ENCODE measurements around the gene NPBWR2.

- TF ChIP-seq, protein P1, sequence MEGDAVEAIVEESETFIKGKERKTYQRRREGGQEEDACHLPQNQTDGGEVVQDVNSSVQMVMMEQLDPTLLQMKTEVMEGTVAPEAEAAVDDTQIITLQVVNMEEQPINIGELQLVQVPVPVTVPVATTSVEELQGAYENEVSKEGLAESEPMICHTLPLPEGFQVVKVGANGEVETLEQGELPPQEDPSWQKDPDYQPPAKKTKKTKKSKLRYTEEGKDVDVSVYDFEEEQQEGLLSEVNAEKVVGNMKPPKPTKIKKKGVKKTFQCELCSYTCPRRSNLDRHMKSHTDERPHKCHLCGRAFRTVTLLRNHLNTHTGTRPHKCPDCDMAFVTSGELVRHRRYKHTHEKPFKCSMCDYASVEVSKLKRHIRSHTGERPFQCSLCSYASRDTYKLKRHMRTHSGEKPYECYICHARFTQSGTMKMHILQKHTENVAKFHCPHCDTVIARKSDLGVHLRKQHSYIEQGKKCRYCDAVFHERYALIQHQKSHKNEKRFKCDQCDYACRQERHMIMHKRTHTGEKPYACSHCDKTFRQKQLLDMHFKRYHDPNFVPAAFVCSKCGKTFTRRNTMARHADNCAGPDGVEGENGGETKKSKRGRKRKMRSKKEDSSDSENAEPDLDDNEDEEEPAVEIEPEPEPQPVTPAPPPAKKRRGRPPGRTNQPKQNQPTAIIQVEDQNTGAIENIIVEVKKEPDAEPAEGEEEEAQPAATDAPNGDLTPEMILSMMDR (IDR thresholded peaks at IDR 0.05; ENCODE audit: poor library complexity, severe bottlenecking), result no peak
- TF ChIP-seq POLR2AphosphoS5 (IDR thresholded peaks at IDR 0.05) (no peak), EZH2 (IDR thresholded peaks at IDR 0.05; ENCODE audit: borderline replicate concordance, insufficient read depth, low read length, poor library complexity, severe bottlenecking) (no peak), RAD21 (conservative IDR thresholded peaks at IDR 0.05) (no peak), MXI1 (conservative IDR thresholded peaks at IDR 0.05; ENCODE audit: poor library complexity, severe bottlenecking) (no peak), SMC3 (conservative IDR thresholded peaks at IDR 0.05; ENCODE audit: poor library complexity) (no peak), EP300 (conservative IDR thresholded peaks at IDR 0.05; ENCODE audit: poor library complexity, severe bottlenecking) (no peak), TAF1 (IDR thresholded peaks at IDR 0.05; ENCODE audit: low read depth) (no peak)
- TF ChIP-seq, protein P2, sequence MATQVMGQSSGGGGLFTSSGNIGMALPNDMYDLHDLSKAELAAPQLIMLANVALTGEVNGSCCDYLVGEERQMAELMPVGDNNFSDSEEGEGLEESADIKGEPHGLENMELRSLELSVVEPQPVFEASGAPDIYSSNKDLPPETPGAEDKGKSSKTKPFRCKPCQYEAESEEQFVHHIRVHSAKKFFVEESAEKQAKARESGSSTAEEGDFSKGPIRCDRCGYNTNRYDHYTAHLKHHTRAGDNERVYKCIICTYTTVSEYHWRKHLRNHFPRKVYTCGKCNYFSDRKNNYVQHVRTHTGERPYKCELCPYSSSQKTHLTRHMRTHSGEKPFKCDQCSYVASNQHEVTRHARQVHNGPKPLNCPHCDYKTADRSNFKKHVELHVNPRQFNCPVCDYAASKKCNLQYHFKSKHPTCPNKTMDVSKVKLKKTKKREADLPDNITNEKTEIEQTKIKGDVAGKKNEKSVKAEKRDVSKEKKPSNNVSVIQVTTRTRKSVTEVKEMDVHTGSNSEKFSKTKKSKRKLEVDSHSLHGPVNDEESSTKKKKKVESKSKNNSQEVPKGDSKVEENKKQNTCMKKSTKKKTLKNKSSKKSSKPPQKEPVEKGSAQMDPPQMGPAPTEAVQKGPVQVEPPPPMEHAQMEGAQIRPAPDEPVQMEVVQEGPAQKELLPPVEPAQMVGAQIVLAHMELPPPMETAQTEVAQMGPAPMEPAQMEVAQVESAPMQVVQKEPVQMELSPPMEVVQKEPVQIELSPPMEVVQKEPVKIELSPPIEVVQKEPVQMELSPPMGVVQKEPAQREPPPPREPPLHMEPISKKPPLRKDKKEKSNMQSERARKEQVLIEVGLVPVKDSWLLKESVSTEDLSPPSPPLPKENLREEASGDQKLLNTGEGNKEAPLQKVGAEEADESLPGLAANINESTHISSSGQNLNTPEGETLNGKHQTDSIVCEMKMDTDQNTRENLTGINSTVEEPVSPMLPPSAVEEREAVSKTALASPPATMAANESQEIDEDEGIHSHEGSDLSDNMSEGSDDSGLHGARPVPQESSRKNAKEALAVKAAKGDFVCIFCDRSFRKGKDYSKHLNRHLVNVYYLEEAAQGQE (IDR thresholded peaks at IDR 0.05; ENCODE audit: borderline replicate concordance), result no peak
Measured at GRCh38 chr20:64130271-64130670, 22.9 kb upstream of the NPBWR2 start.

Measured in neural cell (in vitro differentiated cells).